Right cardiac atrium (tissue), 5 donors: ENCODE measurements around the gene ABHD16B. TPM values are rescaled to one million over a fixed set of nuclear protein-coding genes. Genes with fewer than 3 reads are reported as not detected.
A peak's percentile ranks its signal among the peaks of the same experiment; 100 is the strongest.

Experiments used
- ATAC-seq, 2 donors: fragments of 200-7000 bp; cut with Tn5 transposase; one replicate each; pipeline versions ENCODE4 v1.8.0 to v1.9.1; 2020; ENCODE audit warnings: moderate library complexity in 2 of 2, mild to moderate bottlenecking in 1 of 2
- DNase-seq, 3 donors: peaks; one replicate each; pipeline ENCODE4 v3.0.0-alpha.2; 2020
- H3K27ac ChIP-seq: one replicate; pipeline ENCODE4 v1.5.1; 2013; ENCODE audit warnings: mild to moderate bottlenecking, low read length, control low read depth, moderate library complexity
- H3K27me3 ChIP-seq: one replicate; pipeline ENCODE4 v1.6.1; 2013; ENCODE audit not compliant: control insufficient read depth, insufficient read depth
- H3K4me1 ChIP-seq: one replicate; pipeline ENCODE4 v1.6.1; 2013; ENCODE audit warnings: low read length; ENCODE audit not compliant: control insufficient read depth, insufficient read depth
- H3K4me3 ChIP-seq: one replicate; pipeline ENCODE4 v1.5.1; 2013; ENCODE audit warnings: low read length, control low read depth
- H3K9me3 ChIP-seq: one replicate; pipeline ENCODE4 v1.6.1; 2013; ENCODE audit warnings: low read length; ENCODE audit not compliant: control insufficient read depth
- WGBS: extraction: QIAGEN DNeasy Blood & Tissue Kit; methylation state at CpG from one replicate; pipeline ENCODE4 v1.1.7; 2013; 5-methylcytosine and 5-hydroxymethylcytosine counted together
- intact Hi-C, 4 donors: fragments of 100-400 bp; cut with DNase I; formaldehyde crosslinking; loops; one replicate each; pipeline versions ENCODE4 v1.11.0 to v1.14.0; 2022 to 2023
- polyA plus RNA-seq: library from polyadenylated mRNA; stranded (reverse); fragments of 200-250 nt; gene quantifications from one replicate; pipeline ENCODE4 v1.2.3, GENCODE V29; 2013
- total RNA-seq, 4 donors: library from RNA; stranded (reverse); fragmentation: NEBNext Ultra II Directional; extraction: Animal tissue kit (Norgen Biotek cat#: 25700); gene quantifications; one replicate each; pipeline ENCODE4 v1.2.1, GENCODE V29; 2021
- donor health status: healthy with polysubstance abuse.
- donor health status: DM: no; HTN: yes; CAD: no.
- donor health status: DM: no; HTN: no; CAD: no.
- donor health status: DM: no; HTN: yes; CAD: no; lungs with severe emphysema.
- donor health status: DM: yes; HTN: yes; CAD: no.

ABHD16B gene
- total and polyA plus RNA-seq, 5 donors, result 0.54 TPM; not detected in 4

DNA sequence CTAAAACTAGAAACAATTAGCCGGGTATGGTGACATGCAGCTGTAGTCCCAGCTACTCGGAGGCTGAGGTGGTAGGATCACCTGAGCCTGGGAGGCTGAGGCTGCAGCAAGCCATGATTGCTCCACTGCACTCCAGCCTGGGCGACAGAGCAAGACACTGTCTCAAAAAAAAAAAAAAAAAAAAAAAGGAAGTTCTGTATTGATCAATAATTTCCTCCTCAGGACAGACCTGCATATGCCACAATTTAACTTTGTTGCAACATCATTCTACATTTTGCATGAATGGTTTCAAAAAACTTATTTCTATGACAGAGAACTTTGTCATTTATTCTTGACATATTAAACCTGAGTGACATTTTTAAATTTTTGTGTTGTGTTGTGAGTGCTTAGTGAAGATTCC is 39.1 kb downstream of the ABHD16B start:
- Histone ChIP-seq H3K27ac (no peak overlapping the region), H3K4me3 (no peak overlapping the region), H3K9me3 (no peaks in the 10 kb centered on the region), H3K4me1 (peaks cover 10% of the 10 kb centered on the region), H3K27me3 (no peaks in the 10 kb centered on the region)
- ATAC-seq (no peak), DNase-seq (no peak)
- intact Hi-C loops, result loop anchor here in 1 of 4 donors (10.0 kb wide), 1 partner anchor 74 kb away; the partner anchor contains the start of gene SAMD10
- 73% methylated on average over 3 of the region's 3 CpGs for WGBS

DNA sequence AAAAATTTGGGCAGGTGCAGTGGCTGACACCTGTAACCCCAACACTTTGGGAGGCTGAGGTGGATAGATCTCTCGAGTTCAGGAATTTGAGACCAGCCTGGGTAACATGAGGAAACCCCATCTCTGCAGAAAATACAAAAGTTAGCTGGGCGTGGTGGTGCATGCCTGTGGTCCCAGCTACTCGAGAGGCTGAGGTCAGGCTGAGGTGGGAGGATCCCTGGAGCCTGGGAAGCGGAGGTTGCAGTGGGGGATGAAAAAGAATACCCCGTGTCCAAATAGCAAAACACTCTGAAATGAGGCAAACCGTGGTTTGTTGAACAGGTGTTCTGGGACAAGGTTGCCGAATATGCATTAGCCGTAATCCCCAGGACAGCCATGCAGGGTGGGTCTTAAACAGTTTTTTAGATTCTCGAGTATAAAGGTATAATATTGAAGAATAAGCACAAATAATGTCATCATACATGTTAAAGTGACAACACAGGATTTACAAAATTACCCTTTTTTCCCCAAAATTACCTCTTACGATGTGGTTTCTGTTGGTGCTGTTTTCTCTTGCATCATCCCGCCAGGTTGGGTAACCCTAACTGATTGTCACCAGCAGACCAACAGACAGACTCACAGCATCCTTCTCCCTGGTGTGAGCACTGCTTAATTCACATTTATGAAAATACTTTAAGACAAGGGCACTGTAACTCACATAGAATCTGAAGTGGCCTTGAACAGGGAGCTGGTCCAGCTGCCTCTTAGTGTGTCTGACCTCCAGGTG is 42.7 kb downstream of the ABHD16B start:
- no peak overlapping the region for H3K27ac ChIP-seq
- DNase-seq (no peak), ATAC-seq (no peak)
- intact Hi-C loops, result loop anchor here in 1 of 4 donors (10.0 kb wide), 1 partner anchor 71 kb away; the partner anchor contains the start of gene SAMD10
- peaks cover 8% of the 10 kb centered on the region for H3K4me1 ChIP-seq
- H3K9me3 ChIP-seq, result no peaks in the 10 kb centered on the region
- no peak overlapping the region for H3K4me3 ChIP-seq
- H3K27me3 ChIP-seq, result no peaks in the 10 kb centered on the region
- 86% methylated on average over 11 of the region's 11 CpGs for WGBS

DNA sequence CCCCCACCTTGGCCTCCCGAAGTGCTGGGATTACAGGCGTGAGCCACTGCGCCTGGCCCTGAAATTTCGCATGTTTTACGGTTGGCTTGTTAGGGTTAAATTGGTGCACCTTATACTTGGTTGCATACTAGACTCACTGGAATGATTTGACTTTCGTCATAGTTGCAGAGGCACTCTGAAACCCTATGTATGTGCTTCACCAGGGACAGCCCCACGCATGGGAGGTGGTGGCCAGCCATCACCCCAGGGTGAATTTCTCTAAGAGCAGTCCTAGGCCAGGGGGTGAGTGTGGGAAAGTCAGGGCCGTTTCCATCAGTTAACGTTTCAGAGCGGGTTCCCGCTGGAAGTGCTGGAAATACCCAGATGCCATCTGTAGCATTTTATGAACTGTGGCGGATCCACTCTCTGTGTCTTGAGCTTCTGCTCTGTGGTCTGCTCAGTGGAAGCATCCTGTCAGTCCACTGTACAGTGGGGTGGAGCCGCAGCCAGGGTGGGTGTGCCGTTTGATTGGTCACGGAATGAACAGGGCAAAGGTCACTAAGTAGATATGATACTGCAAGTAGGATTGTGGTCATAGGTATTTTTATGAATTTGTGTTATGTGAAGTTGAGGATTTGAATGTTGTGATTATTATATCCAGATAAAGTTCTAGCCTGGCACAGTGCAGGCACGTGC is 46.8 kb downstream of the ABHD16B start:
- 65% methylated on average over 16 of the region's 16 CpGs for WGBS
- no peaks in the 10 kb centered on the region for H3K9me3 ChIP-seq
- no peak overlapping the region for H3K4me3 ChIP-seq
- ATAC-seq, result peak in 1 of 2 donors; percentile 52
- no peaks in the 10 kb centered on the region for H3K27me3 ChIP-seq
- no peak overlapping the region for H3K27ac ChIP-seq
- intact Hi-C loops, result loop anchor here in 2 of 4 donors (5.0 to 10.0 kb wide), 2 partner anchors 49 to 67 kb away; partner anchors contain the start of genes SAMD10 (in 1 of the 2) and UCKL1 (in 1 of the 2)
- peaks cover 14% of the 10 kb centered on the region for H3K4me1 ChIP-seq
- no peak for DNase-seq

GRCh38 chr20:63911176-63911575 is 49.9 kb downstream of the ABHD16B start:
- H3K4me3 ChIP-seq, result no peak overlapping the region
- intact Hi-C loops, result no loop called here
- peak in 1 of 2 donors; percentile 33 for ATAC-seq
- DNase-seq, result no peak
- H3K27me3 ChIP-seq, result no peaks in the 10 kb centered on the region
- H3K27ac ChIP-seq, result no peak overlapping the region
- peaks cover 14% of the 10 kb centered on the region for H3K4me1 ChIP-seq
- 41% methylated on average over 12 of the region's 12 CpGs for WGBS
- no peaks in the 10 kb centered on the region for H3K9me3 ChIP-seq

Other genes starting within 250 kb of the ABHD16B start
- gene GMEB2, start 234.4 kb upstream of the ABHD16B start, total RNA-seq, result 1 to 10 TPM; 7.0 to 7.7 (median 7.3) TPM
- 6.5 TPM for gene GMEB2, start 234.4 kb upstream of the ABHD16B start, polyA plus RNA-seq
- gene STMN3, start 208.1 kb upstream of the ABHD16B start, total RNA-seq, result 1 to 10 TPM; 4.0 to 9.3 (median 5.8) TPM
- gene STMN3, start 208.1 kb upstream of the ABHD16B start, polyA plus RNA-seq, result 7.1 TPM
- gene RTEL1, start 203.2 kb upstream of the ABHD16B start, total RNA-seq, result 10 to 100 TPM; 12.3 to 14.8 (median 13.3) TPM
- 7.7 TPM for gene RTEL1, start 203.2 kb upstream of the ABHD16B start, polyA plus RNA-seq
- 1 to 10 TPM in 2 of 4 donors, under 1 TPM in 1, not detected in 1; 0.23 to 1.4 (median 1.1) TPM for gene TNFRSF6B, start 164.8 kb upstream of the ABHD16B start, total RNA-seq
- 2.7 TPM for gene TNFRSF6B, start 164.8 kb upstream of the ABHD16B start, polyA plus RNA-seq
- gene ARFRP1, start 153.5 kb upstream of the ABHD16B start, total RNA-seq, result 10 to 100 TPM; 40.1 to 49.7 (median 44.3) TPM
- 38.7 TPM for gene ARFRP1, start 153.5 kb upstream of the ABHD16B start, polyA plus RNA-seq
- 10 to 100 TPM; 14.5 to 19.6 (median 16.8) TPM for gene ZGPAT, start 153.5 kb upstream of the ABHD16B start, total RNA-seq
- gene ZGPAT, start 153.5 kb upstream of the ABHD16B start, polyA plus RNA-seq, result 29.5 TPM
- 1 to 10 TPM; 2.1 to 2.9 (median 2.7) TPM for gene LIME1, start 124.8 kb upstream of the ABHD16B start, total RNA-seq
- 2.7 TPM for gene LIME1, start 124.8 kb upstream of the ABHD16B start, polyA plus RNA-seq
- 10 to 100 TPM; 42.7 to 69.1 (median 50.1) TPM for gene SLC2A4RG, start 121.7 kb upstream of the ABHD16B start, total RNA-seq
- 39.2 TPM for gene SLC2A4RG, start 121.7 kb upstream of the ABHD16B start, polyA plus RNA-seq
- 10 to 100 TPM; 14.4 to 18.1 (median 16.3) TPM for gene ZBTB46, start 30.2 kb upstream of the ABHD16B start, total RNA-seq
- gene ZBTB46, start 30.2 kb upstream of the ABHD16B start, polyA plus RNA-seq, result 6.7 TPM
- gene TPD52L2, start 3.8 kb downstream of the ABHD16B start, total RNA-seq, result 10 to 100 TPM; 62.1 to 73.5 (median 63.6) TPM
- 52.3 TPM for gene TPD52L2, start 3.8 kb downstream of the ABHD16B start, polyA plus RNA-seq
- 10 to 100 TPM; 43.1 to 51.0 (median 49.9) TPM for gene DNAJC5, start 33.6 kb downstream of the ABHD16B start, total RNA-seq
- gene DNAJC5, start 33.6 kb downstream of the ABHD16B start, polyA plus RNA-seq, result 32.2 TPM
- gene UCKL1, start 94.9 kb downstream of the ABHD16B start, total RNA-seq, result 10 to 100 TPM; 35.5 to 47.0 (median 44.0) TPM
- 36.5 TPM for gene UCKL1, start 94.9 kb downstream of the ABHD16B start, polyA plus RNA-seq
- gene ZNF512B, start 108.4 kb downstream of the ABHD16B start, total RNA-seq, result 10 to 100 TPM; 12.3 to 16.1 (median 13.6) TPM
- 9.8 TPM for gene ZNF512B, start 108.4 kb downstream of the ABHD16B start, polyA plus RNA-seq
- 1 to 10 TPM; 3.3 to 4.9 (median 3.8) TPM for gene SAMD10, start 118.1 kb downstream of the ABHD16B start, total RNA-seq
- gene SAMD10, start 118.1 kb downstream of the ABHD16B start, polyA plus RNA-seq, result 4.8 TPM
- gene PRPF6, start 119.6 kb downstream of the ABHD16B start, total RNA-seq, result 10 to 100 TPM; 42.5 to 44.7 (median 43.5) TPM
- gene PRPF6, start 119.6 kb downstream of the ABHD16B start, polyA plus RNA-seq, result 29.6 TPM
- gene C20orf204, start 174.7 kb downstream of the ABHD16B start, total RNA-seq, result under 1 TPM; 0.21 to 0.82 (median 0.49) TPM
- 0.36 TPM for gene C20orf204, start 174.7 kb downstream of the ABHD16B start, polyA plus RNA-seq
- gene SOX18, start 188.1 kb downstream of the ABHD16B start, total RNA-seq, result 10 to 100 TPM; 28.7 to 42.1 (median 41.1) TPM
- gene SOX18, start 188.1 kb downstream of the ABHD16B start, polyA plus RNA-seq, result 26.8 TPM
- 10 to 100 TPM; 46.3 to 52.0 (median 50.0) TPM for gene TCEA2, start 201.7 kb downstream of the ABHD16B start, total RNA-seq
- gene TCEA2, start 201.7 kb downstream of the ABHD16B start, polyA plus RNA-seq, result 38.3 TPM
- 1 to 10 TPM; 6.3 to 9.1 (median 8.3) TPM for gene RGS19, start 218.0 kb downstream of the ABHD16B start, total RNA-seq
- 5.8 TPM for gene RGS19, start 218.0 kb downstream of the ABHD16B start, polyA plus RNA-seq
- 1 to 10 TPM in 2 of 4 donors, under 1 TPM in 2; 0.50 to 1.3 (median 1.1) TPM for gene OPRL1, start 218.6 kb downstream of the ABHD16B start, total RNA-seq
- 0.81 TPM for gene OPRL1, start 218.6 kb downstream of the ABHD16B start, polyA plus RNA-seq
- gene LKAAEAR1, start 222.9 kb downstream of the ABHD16B start, total RNA-seq, result under 1 TPM in 3 of 4 donors, not detected in 1; 0.29 to 0.65 (median 0.50) TPM
- 0.41 TPM for gene LKAAEAR1, start 222.9 kb downstream of the ABHD16B start, polyA plus RNA-seq
- gene NPBWR2, start 246.1 kb downstream of the ABHD16B start, total RNA-seq, result not detected
- gene NPBWR2, start 246.1 kb downstream of the ABHD16B start, polyA plus RNA-seq, result not detected